Activated naive CD4-positive, alpha-beta T cell (primary cell): ENCODE data around the gene ANGEL2.
"Not testable (repeated sequence)": the region's sequence is repeated elsewhere in the genome, so short reads cannot be mapped to it uniquely, and the experiment has no call there.

Experiments used
- DNase-seq, 4 experiments: peaks; one replicate each; lab custom pipeline; 2025; lab: John Stamatoyannopoulos, UW

ANGEL2 gene

DNA sequence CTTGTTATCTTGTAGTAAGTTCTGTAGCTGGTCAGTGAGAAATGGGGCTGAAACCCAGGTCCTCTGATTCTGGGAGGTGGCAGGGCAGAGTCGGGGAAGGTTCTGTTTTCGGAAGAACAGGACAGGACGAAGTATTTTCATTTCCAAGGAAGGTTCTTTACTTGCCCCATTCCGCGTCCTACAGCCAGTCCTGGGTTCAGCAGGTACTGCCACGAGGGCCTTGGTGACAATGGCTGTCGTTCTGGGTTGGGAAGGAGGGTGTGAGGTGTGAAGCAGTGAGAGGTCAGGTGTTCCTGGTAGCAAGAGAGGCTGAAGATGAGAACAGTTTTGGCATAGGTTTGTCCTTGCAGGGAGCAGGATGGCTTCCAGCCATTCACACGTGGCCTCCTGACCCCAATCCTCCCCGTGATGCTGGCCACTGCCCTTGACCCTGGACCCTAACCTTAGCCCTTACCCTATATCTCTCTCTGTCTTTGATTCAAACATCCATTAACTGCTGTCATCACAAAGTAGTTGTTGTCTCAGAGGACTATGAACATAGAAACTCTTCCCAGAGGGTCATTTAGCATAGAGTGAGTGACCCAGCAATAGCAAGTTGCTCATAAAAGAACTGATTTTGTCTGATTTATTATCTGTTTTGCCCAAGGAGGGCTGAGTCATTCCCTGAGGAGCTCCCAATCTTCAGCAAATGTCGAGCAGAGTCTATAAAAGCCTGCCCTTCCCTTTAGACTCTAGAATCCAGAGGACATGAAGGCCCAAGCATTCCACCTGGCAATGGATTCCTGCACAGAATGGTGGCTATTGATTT is 40.4 kb downstream of the ANGEL2 start:
- no peak for DNase-seq

DNA sequence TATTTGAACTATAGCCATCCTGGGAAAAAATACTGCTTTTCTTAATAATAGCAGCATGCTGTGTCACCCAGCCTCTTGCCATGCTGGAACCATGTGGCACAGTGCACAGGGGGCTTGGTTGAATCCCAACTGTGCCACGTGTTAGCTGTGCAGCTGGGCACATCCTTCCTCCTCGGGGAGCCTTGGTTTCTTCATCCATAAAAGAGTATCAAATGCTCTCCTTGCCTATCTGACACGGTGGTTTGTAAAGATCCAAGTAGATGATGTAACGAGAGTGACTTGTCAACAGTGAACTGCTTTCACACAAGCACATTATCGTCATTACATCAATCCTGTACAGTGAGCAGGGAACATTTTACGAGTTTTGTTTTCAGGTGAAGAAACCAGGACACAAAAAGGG is 41.0 kb downstream of the ANGEL2 start:
- no peak for DNase-seq

DNA sequence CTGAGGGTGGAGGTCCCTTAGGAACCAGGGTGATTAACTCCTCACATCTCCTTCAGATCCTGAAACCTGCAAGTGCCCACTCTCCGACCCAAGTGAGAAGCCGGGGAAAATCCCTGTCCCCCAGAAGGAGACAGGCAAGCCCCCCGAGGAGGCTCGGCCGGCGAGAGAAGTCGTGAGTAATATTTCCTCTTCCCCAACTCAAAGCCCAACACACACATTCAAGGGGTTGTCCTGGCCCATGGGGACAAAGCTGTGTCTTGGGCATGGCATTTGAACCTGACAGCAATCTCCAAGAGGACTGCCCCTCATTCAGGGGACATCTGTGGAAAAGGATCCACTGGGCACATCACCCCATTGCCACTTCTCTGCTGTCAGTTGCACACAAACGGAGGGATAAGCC is 41.8 kb downstream of the ANGEL2 start:
- no peak for DNase-seq

DNA sequence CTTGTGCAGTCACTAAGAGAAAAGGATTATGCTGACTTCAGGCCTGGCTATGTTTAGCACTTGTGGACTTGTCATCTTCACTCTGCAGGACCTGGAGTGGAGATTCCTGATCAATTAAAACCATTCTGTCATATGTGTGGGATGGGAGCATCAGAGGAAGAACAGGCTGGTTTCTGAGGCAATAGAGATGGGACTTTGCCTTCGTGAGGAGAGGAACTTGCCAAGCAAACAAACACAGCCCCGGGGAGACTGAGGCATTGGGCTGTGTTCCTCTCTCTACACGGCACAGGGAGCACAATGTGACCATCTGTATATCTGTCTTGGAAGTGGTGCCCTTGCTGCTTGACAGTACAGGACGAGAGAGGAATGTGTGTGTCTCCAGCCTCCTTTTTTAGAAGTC is 42.2 kb downstream of the ANGEL2 start:
- DNase-seq: no peak

DNA sequence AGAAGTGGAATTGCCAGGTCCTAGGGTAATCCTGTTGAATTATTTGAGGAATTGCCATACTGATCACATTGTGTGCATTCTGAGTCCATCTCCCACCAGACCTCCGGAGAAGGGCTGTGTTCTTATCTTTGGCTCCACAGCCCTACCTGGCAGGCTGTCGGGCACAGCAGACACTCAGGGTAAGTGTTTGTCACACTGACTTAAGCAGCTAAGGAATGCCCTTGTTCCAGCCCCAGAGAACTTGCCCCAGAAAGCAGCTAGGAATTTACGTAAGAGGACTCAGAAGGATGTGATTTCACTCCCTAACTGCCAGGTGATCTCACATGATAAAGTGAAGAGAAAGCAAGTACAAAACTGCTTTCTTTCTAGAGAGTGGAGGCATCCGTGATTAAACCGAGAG is 44.4 kb downstream of the ANGEL2 start:
- no peak for DNase-seq

DNA sequence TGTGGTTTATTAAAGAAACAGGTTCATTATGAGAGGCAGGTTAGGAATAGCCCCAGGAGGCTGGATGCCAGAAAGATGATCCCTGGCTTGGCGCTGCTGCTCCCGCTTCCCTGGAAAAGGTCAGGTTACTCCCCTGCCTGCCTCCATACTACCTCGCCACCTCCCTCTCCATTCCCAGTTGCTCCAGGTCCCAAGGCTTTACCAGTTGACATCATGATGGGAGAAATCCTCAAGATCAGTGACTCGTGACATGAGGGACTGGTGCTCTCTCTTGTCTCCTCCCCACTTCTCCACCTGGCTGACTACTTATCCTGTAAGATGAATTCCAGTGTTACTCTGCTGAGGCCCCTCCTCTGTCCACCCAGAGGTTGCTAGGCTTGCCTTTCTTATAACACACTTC is 45.6 kb downstream of the ANGEL2 start:
- no peak for DNase-seq

DNA sequence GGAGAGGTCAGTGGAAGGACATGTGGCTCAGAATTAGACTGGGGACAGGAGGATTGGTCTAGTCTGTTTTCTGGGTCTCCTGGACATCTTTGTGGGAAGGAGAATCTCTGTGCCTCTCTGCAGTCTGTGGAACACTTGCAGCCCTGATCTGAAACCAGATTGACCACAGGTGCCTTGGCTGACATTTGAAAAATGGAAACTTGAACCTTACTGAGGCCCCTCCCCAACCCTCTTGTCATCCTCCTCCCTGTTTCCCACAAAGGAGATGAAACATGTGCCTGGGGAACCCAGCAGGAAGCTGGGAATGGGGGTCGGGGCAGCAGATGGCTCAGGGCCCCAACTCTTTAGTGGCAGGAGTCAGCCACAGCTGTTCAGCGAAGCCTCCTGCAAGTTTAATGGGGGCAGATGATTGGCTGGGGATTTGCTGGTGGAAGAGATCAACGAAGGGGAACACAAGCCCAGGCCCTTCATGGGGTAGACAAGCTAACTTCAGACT is 47.3 kb downstream of the ANGEL2 start:
- no peak for DNase-seq

DNA sequence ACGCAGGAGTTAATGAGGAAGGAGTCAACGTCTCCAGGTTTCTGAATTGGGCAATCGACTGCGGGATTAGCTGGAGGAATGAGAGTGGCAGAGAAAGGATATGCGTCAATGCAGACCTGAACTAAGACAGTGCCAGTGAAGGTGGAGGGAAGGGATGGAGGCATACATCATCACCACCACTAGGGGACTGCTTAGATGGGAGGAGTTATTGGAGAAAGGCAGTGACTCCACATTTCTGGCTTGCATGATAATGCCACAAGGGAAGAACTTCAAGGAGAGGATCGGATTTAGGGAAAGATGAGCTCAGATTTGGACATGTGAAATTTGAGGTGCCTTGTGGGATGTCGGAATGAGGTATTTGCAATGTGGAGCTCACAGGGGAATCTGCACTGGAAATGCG is 47.9 kb downstream of the ANGEL2 start:
- DNase-seq: no peak

DNA sequence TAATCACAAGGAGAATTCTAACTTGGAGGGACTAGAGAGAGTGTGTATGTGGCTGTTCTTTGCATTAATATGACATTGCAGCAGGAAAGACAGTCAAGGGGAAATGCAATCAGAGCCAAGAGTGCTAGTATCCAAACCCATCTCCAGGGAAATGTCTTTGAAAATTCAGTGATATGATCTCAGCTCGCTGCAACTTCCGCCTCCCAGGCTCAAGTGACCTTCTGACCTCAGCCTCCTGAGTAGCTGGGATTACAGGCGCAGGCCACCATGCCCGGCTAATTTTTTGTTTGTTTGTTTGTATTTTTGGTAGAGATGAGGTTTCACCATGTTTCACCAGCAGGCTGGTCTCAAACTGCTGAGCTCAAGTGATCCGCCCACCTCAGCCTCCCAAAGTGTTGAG is 49.1 kb downstream of the ANGEL2 start:
- no peak for DNase-seq

DNA sequence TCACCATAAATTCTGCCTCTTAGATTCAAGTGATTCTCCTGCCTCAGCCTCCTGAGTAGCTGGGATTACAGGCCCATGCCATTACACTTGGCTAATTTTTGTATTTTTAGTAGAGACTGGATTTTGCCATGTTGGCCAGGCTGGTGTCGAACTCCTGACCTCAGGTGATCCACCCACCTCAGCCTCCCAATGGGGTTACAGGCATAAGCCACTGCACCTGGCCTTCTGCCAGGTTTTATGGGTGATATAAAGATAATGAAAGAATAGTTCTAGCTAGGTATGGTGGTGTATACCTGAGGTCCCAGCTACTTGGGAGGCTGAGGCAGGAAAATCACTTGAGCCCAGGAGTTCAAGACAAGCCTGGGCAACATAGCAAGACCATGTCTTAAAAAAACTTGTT is 50.7 kb downstream of the ANGEL2 start:
- DNase-seq: not testable (repeated sequence)

DNA sequence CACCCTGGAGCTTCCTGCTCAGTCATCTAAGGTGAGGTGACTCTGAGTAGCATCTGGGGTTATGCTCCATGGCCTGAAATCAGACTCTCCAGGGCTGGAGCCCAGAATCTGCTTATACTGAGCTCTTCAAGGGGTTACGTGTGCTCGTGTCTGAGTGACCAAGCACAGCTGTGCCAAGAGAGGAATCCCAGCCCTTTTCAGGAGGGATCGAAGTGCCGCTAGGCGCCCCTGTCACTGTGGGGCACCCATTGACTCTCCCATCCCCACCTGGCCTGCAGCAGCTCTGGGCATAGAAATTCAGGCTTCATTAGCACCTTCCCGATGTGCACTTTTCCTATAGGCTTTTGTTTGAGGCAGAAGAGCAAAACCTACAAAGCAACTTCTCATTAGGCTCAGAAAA is 51.6 kb downstream of the ANGEL2 start:
- no peak for DNase-seq

DNA sequence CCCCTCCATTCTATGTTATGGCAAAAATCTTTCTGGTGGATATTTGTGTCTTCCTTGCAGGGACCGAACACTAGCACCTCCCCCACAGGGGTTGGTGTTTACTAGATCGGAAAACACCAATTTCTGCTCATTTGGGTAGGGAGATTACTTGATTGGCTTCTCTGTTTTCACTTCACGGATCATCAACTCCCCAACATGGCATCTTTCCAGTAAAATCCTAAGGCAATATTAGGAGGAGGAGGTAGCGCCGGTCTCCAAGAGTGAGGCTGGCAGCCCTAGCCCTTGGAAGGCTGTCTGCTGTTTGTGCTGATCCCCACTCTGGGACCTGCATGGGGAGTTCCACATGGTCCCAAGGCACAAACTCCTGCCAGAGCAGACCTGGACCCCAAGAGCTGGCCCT is 53.2 kb downstream of the ANGEL2 start:
- no peak for DNase-seq

DNA sequence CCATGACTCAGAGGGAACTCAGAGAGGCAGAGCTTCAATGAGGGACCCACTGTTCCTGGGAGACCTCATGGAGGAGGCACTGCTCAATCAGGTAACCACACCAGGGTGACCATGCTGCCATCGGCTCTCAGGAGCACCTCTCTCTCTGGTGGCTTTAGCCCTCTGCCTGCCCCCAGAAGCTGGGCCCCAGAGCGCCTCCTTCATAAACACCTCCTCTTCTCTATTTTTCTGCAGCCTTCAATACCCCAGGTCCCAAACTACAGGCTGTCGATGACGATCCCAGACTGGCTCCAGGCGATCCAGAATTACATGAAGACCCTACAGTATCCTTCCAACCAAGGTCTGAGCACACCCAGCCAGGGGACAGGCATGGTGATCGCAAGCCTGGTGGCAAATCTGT is 54.7 kb downstream of the ANGEL2 start:
- DNase-seq: no peak

DNA sequence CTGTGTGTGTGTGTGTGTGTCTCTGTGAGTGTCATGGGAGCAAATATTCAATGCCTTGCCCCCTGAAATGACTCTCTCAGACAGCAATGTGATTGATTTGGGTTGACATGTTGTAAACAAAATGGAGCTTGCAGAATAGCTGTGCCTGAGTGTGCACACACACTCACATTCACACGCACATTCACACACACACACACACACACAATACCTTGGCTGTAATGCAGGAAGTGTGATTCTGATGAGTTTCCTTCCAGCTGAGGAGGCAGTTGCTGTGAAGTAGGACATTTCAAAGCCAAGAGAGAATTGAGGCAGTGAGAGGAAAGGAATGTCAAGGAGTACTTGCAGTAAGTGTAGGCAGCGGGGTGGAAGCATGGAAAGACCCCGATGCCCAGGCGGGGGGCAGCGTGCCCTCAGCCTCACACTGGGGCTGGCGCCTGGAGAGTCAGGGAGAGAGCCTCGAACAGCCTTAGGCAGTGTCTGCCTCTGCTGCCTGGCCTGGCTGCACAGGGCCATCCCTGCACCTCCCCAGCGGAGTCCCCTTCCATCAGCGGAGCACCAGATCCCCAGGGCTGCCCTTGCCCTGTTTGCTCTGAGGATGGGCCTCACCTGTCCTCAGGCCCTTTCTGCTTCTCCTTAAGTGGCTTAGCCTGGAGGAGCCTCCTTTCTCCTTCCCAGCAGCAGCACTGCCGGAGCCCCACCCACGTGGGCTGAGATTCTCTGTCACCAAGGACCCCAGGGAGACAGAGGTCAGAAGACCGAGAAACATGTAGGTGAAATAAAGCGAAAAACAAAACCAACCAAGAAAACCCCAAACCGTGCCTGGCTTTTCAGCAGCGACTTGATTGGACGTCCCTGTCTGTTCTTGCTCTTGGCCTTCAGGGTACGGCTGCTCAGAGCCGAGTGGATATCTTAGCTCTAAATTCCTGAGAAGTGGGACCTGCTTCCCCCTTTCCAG is 56.1 kb downstream of the ANGEL2 start:
- no peak for DNase-seq

DNA sequence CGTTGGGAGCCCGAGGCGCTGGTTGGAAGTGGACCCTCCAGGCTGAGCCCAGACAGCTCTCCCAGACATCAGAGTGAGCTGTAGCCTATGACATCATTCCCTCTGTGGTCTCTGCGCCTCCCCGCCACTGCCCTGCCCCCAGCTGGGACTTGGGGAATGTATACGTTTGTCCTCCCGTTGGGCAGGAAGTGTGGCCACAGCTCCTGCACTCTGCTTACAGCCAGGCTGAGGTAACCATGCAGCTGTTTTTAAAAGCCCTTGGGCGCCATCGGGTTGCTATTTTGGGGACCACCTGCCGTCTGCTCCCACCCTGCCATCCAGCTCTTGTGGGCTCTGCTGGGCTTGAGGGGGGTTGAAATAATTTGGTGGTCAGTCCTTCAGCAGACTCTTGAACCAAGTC is 57.5 kb downstream of the ANGEL2 start:
- no peak for DNase-seq

DNA sequence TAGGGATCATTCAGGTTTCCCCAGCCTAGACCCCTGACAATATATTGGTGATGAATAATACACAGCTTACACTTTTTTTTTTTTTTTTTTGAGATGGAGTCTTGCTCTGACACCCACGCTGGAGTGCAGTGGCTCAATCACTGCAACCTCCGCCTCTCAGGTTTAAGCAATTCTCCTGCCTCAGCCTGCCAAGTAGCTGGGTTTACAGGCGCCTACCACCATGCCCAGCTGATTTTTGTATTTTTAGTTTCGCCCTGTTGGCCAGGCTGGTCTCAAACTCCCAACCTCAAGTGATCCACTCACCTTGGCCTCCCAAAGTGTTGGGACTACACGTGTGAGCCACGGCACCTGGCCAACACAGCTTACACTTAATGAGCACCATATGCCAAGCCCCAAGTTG is 58.1 kb downstream of the ANGEL2 start:
- no peak for DNase-seq

DNA sequence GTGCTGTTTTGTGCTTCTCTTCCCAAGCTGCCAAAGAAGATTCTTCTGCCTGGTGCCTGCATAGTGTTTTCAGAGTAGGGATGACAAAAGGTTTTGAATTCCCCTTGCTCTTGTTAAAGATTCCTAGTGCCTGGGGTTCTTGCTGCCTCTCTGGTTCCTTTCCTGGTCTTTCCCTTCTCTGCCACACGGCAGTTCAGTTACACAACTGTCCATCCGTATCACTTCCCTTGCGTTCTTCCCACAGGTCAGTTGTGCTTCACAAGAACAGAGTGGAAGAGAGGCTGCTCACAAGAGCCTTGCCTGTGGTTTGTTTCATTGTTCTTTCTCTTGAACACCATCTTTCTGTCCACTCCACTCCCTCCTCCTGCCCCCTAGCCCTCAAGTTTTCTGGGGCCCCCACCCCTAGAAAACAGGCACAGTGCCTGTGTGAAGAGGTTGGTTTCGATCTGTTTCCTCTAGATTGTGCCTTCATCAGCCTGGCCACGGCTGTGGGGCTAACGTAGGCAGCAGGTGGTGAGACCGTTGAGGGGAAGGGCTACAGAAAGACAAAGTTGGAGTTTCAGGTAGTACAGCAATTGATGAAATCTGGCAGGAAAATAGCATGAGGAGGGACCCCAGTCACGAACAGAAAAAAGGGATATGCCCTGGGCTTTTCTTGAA is 59.6 kb downstream of the ANGEL2 start:
- DNase-seq: no peak

DNA sequence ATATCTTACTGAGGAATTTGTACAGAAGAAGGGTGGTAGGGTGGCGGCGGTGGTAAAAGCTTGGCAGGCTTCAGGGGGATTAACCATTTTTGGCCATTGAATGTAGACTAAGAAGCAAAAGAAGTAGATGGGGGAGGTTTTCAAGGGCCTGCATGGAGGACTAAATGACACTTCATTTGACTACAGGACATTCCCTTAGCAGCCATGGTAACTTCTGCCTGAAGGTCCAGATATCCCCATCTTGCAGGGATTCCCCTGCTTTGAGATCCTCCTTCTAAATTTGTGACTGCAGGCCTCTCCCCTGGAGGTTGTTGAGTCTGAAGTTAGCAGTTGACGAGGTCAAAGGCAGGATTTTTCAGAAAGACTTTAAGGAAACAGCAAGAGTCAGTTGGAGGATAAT is 60.6 kb downstream of the ANGEL2 start:
- DNase-seq: no peak

DNA sequence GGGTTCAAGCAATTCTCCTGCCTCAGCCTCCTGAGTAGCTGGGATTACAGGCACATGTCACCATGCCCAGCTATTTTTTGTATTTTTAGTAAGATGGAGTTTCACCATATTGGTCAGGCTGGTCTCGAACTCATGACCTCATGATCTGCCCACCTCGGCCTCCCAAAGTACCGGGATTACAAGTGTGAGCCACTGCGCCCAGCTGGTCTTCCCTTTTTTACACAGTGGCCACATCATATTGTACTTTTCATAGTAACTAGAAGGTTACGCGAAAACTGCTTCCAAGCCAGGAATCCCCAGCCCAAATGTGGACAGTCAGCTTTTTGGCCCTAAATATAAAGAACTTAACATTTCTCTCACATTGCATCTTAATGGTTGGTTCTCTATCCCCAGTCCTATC is 61.2 kb downstream of the ANGEL2 start:
- DNase-seq: no peak

DNA sequence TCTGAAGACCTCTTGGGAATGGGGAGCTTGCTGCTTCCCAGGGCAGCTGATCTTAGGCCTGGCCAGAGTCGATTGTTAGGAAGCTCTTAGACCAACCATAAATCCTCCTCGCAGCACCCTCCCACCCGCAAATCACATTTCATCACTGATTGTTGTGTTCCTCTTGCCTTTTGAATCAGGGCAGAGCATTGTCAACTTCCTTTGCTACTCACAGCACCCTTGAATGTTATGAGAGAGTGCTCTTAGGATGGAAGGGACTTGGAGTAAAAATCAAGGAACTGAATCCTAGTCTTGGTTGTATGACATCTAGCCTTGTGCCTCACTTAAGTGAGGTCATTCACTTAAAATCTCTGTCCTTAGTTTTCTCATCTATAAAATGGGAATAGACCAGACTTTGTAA is 62.3 kb downstream of the ANGEL2 start:
- DNase-seq: no peak

DNA sequence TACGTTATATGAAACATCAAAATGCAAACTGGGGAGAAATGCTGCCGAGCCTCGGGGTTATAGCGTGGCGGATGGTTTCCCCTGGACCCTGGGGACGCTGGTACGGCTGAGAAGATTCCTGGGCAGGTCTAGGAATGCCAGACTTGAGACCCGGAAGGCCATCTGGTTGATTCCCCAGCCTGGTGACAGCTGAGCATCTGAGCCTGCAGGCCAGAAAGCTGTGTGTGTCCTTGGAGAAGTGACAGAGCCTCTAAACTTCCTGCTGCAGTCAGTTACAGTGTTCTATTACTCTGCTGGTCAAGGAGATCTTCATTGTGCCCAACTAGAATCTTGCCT is 63.1 kb downstream of the ANGEL2 start:
- DNase-seq: no peak

DNA sequence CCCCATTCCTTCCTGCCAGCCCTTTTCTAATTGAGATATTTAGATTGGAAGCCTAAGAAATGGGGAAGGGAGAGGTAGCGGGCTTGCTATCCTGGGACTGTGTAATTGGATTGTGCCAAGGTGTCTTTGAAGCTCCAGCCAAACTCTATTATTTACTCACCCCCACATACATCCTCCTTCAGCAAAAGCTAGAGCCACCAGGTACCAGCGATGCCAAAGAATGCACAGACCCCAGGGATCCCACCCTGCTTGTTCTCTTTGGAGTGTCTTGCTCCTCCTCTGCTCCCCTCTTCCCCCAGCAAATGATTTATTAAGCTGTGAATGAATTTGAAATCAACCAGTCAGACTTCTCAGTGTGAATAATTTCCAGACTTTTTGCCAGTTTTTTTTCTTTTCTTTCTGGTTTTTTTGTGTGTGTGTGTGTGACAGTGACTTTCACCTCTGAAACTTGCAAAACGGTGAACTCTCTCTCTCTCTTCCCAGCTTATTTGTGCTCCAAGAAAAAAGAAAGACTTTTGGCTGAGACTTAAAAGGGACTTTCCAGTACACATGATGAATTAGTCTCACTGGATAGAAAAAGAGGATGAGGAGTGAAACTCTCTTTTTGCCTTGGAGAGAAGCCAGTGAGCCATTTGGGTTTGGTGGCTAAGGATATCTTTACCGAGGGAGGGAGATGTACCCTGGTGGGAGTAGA is 63.6 kb downstream of the ANGEL2 start:
- no peak for DNase-seq
